ENCODE data around the gene GADD45A.
"Not testable (repeated sequence)": the region's sequence is repeated elsewhere in the genome, so short reads cannot be mapped to it uniquely, and the experiment has no call there.

GADD45A gene

GRCh38 chr1:67723620-67724019 is 38.6 kb downstream of the GADD45A start:
- no peak for FAIRE-seq
- DNase-seq (ENCODE audit: insufficient read length, low spot score): no peak
- TF ChIP-seq CTCF (IDR thresholded peaks at IDR 0.05; ENCODE audit: insufficient read depth, missing control alignments): no peak

- DNase-seq (ENCODE audit: insufficient read length, low spot score) (no peak), FAIRE-seq (no peak)
- TF ChIP-seq CTCF (IDR thresholded peaks at IDR 0.05; ENCODE audit: insufficient read depth, missing control alignments): no peak
Measured at GRCh38 chr1:67724928-67725560, 40.0 kb downstream of the GADD45A start.

GRCh38 chr1:67726224-67726623 is 41.2 kb downstream of the GADD45A start:
- no peak for TF ChIP-seq CTCF (IDR thresholded peaks at IDR 0.05; ENCODE audit: insufficient read depth, missing control alignments)
- FAIRE-seq (no peak), DNase-seq (ENCODE audit: insufficient read length, low spot score) (no peak)

- no peak for DNase-seq (ENCODE audit: insufficient read length, low spot score)
- no peak for TF ChIP-seq CTCF (IDR thresholded peaks at IDR 0.05; ENCODE audit: insufficient read depth, missing control alignments)
- FAIRE-seq: no peak
Measured at GRCh38 chr1:67729872-67730271, 44.9 kb downstream of the GADD45A start.

GRCh38 chr1:67730312-67730711 is 45.3 kb downstream of the GADD45A start:
- not testable (repeated sequence) for DNase-seq (ENCODE audit: insufficient read length, low spot score); FAIRE-seq

- TF ChIP-seq CTCF (IDR thresholded peaks at IDR 0.05; ENCODE audit: insufficient read depth, missing control alignments): no peak
- DNase-seq (ENCODE audit: insufficient read length, low spot score): no peak
- FAIRE-seq: no peak
Measured at GRCh38 chr1:67731322-67731721, 46.3 kb downstream of the GADD45A start.

- FAIRE-seq (no peak), DNase-seq (ENCODE audit: insufficient read length, low spot score) (no peak)
- no peak for TF ChIP-seq CTCF (IDR thresholded peaks at IDR 0.05; ENCODE audit: insufficient read depth, missing control alignments)
Measured at GRCh38 chr1:67732750-67733151, 47.8 kb downstream of the GADD45A start.

Data from D721Med (cell line).